Left cardiac atrium (tissue), 4 donors: ENCODE results near the gene PLPPR1. TPM values are rescaled to one million over a fixed set of nuclear protein-coding genes. Genes with fewer than 3 reads are reported as not detected.
"Not testable (repeated sequence)": the region's sequence is repeated elsewhere in the genome, so short reads cannot be mapped to it uniquely, and the experiment has no call there.

Source experiments
- ATAC-seq, 2 donors: fragments of 200-7000 bp; cut with Tn5 transposase; one replicate each; pipeline ENCODE4 v1.9.1; 2020; ENCODE audit warnings: mild to moderate bottlenecking in 2 of 2, moderate library complexity in 2 of 2
- DNase-seq: peaks from one replicate; pipeline ENCODE4 v3.0.0-alpha.2; 2020
- intact Hi-C, 2 donors: fragments of 100-400 bp; cut with DNase I; formaldehyde crosslinking; loops; one replicate each; pipeline versions ENCODE4 v1.14.1 to v1.15.1; 2022 to 2023
- total RNA-seq, 2 donors: library from RNA; stranded (reverse); fragmentation: NEBNext Ultra II Directional; extraction: Animal tissue kit (Norgen Biotek cat#: 25700); gene quantifications; one replicate each; pipeline ENCODE4 v1.2.1, GENCODE V29; 2021
- donor health status: DM: no; HTN: yes; CAD: no.
- donor health status: DM: no; HTN: yes; CAD: no; lungs with severe emphysema.
- donor health status: DM: yes; HTN: yes; CAD: no.
- donor health status: Dilated cardiomyopathy.

The PLPPR1 gene
- total RNA-seq, 2 donors from 2014 or later, result 0.18 TPM; not detected in 1

GRCh38 chr9:101323129-101323528 is 294.6 kb downstream of the PLPPR1 start:
- no peak for DNase-seq
- ATAC-seq, result no peak
- intact Hi-C loops, result no loop called here

DNA sequence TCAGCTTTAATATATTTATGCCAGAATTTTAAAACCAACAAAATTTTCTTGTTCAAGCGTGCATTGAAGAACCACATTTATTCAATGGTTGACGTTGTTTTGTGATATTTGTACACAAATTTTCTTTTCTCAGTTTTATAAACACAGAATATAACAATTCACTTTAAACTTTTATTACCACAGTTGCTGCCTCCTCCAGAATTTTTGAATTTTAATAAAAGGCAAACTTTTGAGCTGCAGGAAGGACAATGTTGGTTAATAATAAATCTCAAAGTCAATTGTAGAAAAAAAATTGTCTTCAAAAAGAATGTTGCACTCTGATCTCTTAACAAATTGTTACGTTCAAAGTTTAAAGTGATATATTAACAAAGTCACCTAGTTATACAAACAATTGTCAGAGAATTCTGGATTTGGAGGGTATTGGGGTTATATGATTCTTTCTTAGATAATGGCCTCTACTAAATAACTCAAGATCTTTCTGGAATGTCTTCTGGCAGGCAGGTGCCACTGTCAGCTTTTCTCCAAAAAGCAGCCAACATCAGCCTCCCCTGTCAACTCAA is 295.8 kb downstream of the PLPPR1 start:
- ATAC-seq, result no peak
- intact Hi-C loops, result no loop called here
- DNase-seq, result no peak

- intact Hi-C loops, result no loop called here
- no peak for DNase-seq
- no peak for ATAC-seq
These were observed 296.5 kb downstream of the PLPPR1 start for GRCh38 chr9:101325053-101325452.

GRCh38 chr9:101326035-101326434 is 297.5 kb downstream of the PLPPR1 start:
- DNase-seq (no peak), ATAC-seq (no peak)
- intact Hi-C loops, result no loop called here

GRCh38 chr9:101326501-101326900 is 298.0 kb downstream of the PLPPR1 start:
- intact Hi-C loops, result no loop called here
- peak; percentile 5 to 64 for ATAC-seq
- DNase-seq, result no peak

GRCh38 chr9:101327422-101327909 is 298.9 kb downstream of the PLPPR1 start:
- DNase-seq, intact Hi-C loops, ATAC-seq: not testable (repeated sequence)

DNA sequence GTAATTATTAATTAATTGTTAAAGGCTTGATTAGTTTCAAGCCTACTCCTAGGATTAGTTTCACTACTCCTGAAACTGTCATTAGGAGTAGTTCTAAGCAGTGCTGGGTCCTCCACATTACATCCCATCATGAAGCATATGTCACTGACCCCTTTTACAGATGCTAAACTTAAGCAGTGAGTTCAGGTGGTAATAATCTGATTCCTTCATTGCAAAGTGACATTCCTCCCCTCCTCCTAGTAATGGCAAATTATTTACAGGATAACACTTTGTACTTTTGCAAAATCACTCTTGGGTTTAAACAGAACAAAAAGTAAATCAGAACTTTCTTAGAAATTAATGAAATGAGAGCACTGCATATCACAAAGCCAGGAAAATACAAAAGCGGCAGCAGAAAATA is 303.8 kb downstream of the PLPPR1 start:
- intact Hi-C loops, result no loop called here
- ATAC-seq (no peak), DNase-seq (no peak)

- DNase-seq, result no peak
- intact Hi-C loops, result no loop called here
- ATAC-seq, result peak in 1 of 2 donors; percentile 83
These were observed 305.0 kb downstream of the PLPPR1 start for GRCh38 chr9:101333490-101333889.

- ATAC-seq (peak in 1 of 2 donors; percentile 77), DNase-seq (no peak)
- intact Hi-C loops, result no loop called here
These were observed 305.6 kb downstream of the PLPPR1 start for GRCh38 chr9:101333926-101334702.

DNA sequence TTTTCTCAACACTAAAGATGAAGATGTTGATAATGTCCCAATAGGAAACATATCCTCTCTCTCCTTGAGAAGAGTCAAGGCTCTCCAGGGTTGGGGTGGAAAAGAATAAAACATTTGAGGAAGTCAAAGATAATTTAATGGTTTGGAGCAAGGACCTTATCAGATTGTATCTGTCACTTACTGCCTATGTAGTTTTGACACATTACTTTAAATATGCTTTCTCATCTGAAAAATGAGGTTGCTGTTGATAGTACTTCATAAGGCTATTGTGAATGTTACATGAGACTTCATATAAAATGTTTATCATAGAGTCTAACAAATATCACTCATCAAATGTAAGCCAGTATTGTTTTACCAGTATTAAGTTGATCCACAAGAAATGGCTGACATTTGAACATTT is 307.6 kb downstream of the PLPPR1 start:
- ATAC-seq, result no peak
- intact Hi-C loops, result no loop called here
- DNase-seq, result no peak

DNA sequence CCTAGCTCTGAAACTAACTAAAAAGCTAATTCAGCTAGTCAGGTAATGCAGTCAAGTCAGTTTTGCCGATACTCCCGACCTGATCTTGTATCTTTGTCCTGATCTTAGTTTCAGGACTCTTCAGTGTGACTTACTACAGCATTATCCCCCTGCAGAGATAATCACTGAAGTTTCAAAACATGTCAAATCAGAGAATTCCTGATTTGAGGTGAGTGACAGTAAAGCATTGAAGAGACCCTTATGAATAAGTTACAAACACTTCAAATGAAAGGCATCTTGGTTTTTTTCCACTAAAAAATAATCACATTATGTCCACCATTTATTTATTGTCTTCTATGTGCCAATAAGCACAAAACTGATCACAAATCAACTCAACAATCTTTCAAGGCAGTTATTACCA is 308.7 kb downstream of the PLPPR1 start:
- DNase-seq, result no peak
- no peak for ATAC-seq
- intact Hi-C loops, result no loop called here

DNA sequence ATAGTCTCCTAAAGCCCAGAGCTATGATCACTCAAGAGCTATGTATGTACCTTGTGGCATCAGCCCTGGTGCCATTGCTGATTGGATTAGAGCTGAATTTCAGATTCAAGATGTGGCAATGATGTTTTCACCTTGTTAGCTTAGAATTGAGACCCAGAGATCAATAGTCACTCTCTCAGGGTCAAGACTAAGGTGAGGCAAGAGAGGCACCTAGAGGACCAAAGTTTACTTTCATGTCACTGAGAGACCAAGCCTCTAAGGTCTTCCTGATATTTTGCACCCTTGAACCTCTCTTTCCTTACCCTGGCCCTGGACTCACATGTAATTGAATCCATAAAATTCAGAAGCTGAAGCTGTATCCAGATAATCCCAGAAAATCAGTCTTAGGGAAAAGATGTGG is 313.4 kb downstream of the PLPPR1 start:
- DNase-seq, result no peak
- intact Hi-C loops, result no loop called here
- no peak for ATAC-seq

DNA sequence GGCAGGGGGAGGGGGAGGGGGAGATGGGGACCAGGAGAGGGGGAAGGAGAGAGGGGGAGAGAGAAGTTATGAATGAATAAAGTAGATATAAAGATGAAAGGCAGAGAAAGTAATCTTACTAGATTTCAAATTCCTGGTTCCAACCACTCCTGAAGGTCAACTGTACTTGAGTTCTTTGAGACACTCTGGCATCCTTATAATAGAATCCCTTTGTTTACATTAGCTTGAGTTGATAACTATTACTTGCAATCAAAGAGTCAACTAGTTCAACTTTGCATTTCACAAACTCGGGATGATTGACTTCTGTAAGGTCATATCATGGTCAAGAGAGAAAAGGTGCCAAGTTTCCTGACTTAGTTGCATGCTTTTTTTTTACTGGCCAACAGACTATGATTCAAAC is 314.1 kb downstream of the PLPPR1 start:
- DNase-seq (no peak), ATAC-seq (no peak)
- intact Hi-C loops, result no loop called here

- intact Hi-C loops, result no loop called here
- ATAC-seq, result no peak
- DNase-seq, result no peak
These were observed 321.8 kb downstream of the PLPPR1 start for GRCh38 chr9:101350285-101350684.

GRCh38 chr9:101352892-101353463 is 324.5 kb downstream of the PLPPR1 start:
- ATAC-seq (no peak), DNase-seq (no peak)
- intact Hi-C loops, result no loop called here

DNA sequence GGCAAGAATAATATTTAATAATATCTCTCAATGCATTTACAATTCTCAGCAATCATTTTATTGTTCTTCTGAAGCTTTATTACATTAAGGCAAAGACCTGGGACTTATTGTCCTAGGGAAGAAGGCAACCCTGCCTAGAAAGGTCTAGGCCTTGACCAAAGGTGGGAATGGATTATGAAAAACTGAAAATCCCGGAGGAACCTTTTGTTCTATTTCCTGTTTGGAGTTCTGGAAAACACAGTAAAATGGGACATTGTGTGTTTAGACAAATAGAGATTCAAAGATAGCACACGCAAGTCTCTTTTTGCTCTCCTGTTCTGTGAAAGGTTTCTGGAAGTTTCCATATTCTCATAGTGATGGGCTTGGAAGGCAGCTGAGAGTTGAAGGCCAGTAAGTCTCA is 325.2 kb downstream of the PLPPR1 start:
- intact Hi-C loops, result no loop called here
- DNase-seq, result no peak
- no peak for ATAC-seq

- DNase-seq (no peak), ATAC-seq (no peak)
- intact Hi-C loops, result no loop called here
These were observed 325.7 kb downstream of the PLPPR1 start for GRCh38 chr9:101354143-101354764.

GRCh38 chr9:101354765-101355708 is 326.5 kb downstream of the PLPPR1 start:
- DNase-seq (no peak), ATAC-seq (no peak)
- intact Hi-C loops, result no loop called here

GRCh38 chr9:101356619-101357018 is 328.1 kb downstream of the PLPPR1 start:
- ATAC-seq, result no peak
- intact Hi-C loops, result no loop called here

More at GRCh38 chr9:101356619-101357018, 328.1 kb downstream of the PLPPR1 start:
- no peak for DNase-seq
